HEK293T (cell line): Measurements from ENCODE around the gene DMD.

ENCODE experiments used
- CTCF ChIA-PET: fragments of 350-600 bp; formaldehyde crosslinking; extraction: SDS; loops from one replicate; lab custom pipeline; 2021; ENCODE audit warnings: antibody characterized with exemption, inconsistent platforms; lab: Yijun Ruan, JAX
- POLR2A ChIA-PET: fragments of 350-600 bp; formaldehyde crosslinking; extraction: SDS; loops from one replicate; lab custom pipeline; 2020; ENCODE audit warnings: antibody characterized with exemption, inconsistent platforms; lab: Yijun Ruan, JAX
- DNase-seq: peaks from one replicate; pipeline ENCODE4 v3.0.0; 2012; ENCODE audit warnings: mixed read lengths; ENCODE audit errors: extremely low spot score
- ARNT ChIP-seq: fragments of 450-650 bp; IDR thresholded peaks from 2 replicates; pipeline ENCODE4 v1.6.1; 2017; ENCODE audit warnings: mild to moderate bottlenecking
- BHLHE40 ChIP-seq: fragments of 450-650 bp; IDR thresholded peaks from 2 replicates; pipeline ENCODE4 v1.6.1; 2016; ENCODE audit warnings: mild to moderate bottlenecking, moderate library complexity, borderline replicate concordance
- CTBP1 ChIP-seq: fragments of 450-650 bp; IDR thresholded peaks from 2 replicates; pipeline ENCODE4 v1.6.1; 2016; ENCODE audit warnings: borderline replicate concordance
- ELF4 ChIP-seq: fragments of 450-650 bp; IDR thresholded peaks from 2 replicates; pipeline ENCODE4 v1.6.1; 2017; ENCODE audit warnings: antibody characterized with exemption
- FOXA1 ChIP-seq: fragments of 450-650 bp; IDR thresholded peaks from 2 replicates; pipeline ENCODE4 v1.6.1; 2016; ENCODE audit warnings: mild to moderate bottlenecking
- FOXK2 ChIP-seq: fragments of 450-650 bp; IDR thresholded peaks from 2 replicates; pipeline ENCODE4 v1.6.1; 2016; ENCODE audit warnings: mild to moderate bottlenecking
- FOXM1 ChIP-seq: fragments of 450-650 bp; IDR thresholded peaks from 2 replicates; pipeline ENCODE4 v1.6.1; 2017; ENCODE audit warnings: mild to moderate bottlenecking, borderline replicate concordance
- HDGF ChIP-seq: fragments of 450-650 bp; IDR thresholded peaks from 2 replicates; pipeline ENCODE4 v1.6.1; 2017; ENCODE audit warnings: antibody characterized with exemption, borderline replicate concordance
- L3MBTL2 ChIP-seq: fragments of 450-650 bp; conservative IDR thresholded peaks from 2 replicates; pipeline ENCODE4 v1.6.1; 2016; ENCODE audit warnings: mild to moderate bottlenecking
- LEF1 ChIP-seq: fragments of 450-650 bp; IDR thresholded peaks from 2 replicates; pipeline ENCODE4 v1.6.1; 2017; ENCODE audit warnings: mild to moderate bottlenecking, borderline replicate concordance
- NFRKB ChIP-seq: fragments of 450-650 bp; IDR thresholded peaks from 2 replicates; pipeline ENCODE4 v1.6.1; 2016; ENCODE audit warnings: mild to moderate bottlenecking, moderate library complexity
- SP1 ChIP-seq: fragments of 450-650 bp; IDR thresholded peaks from 2 replicates; pipeline ENCODE4 v1.6.1; 2017
- SUZ12 ChIP-seq: fragments of 450-650 bp; IDR thresholded peaks from 2 replicates; pipeline ENCODE4 v1.6.1; 2016; ENCODE audit warnings: mild to moderate bottlenecking
- TARDBP ChIP-seq: fragments of 450-650 bp; IDR thresholded peaks from 2 replicates; pipeline ENCODE4 v1.6.1; 2016
- ZNF384 ChIP-seq: fragments of 450-650 bp; IDR thresholded peaks from 2 replicates; pipeline ENCODE4 v1.6.1; 2016
- TF ChIP-seq, protein P1 (sequence below): fragments of 450-650 bp; IDR thresholded peaks from 2 replicates; pipeline ENCODE4 v1.6.1; 2016

Gene DMD

DNA sequence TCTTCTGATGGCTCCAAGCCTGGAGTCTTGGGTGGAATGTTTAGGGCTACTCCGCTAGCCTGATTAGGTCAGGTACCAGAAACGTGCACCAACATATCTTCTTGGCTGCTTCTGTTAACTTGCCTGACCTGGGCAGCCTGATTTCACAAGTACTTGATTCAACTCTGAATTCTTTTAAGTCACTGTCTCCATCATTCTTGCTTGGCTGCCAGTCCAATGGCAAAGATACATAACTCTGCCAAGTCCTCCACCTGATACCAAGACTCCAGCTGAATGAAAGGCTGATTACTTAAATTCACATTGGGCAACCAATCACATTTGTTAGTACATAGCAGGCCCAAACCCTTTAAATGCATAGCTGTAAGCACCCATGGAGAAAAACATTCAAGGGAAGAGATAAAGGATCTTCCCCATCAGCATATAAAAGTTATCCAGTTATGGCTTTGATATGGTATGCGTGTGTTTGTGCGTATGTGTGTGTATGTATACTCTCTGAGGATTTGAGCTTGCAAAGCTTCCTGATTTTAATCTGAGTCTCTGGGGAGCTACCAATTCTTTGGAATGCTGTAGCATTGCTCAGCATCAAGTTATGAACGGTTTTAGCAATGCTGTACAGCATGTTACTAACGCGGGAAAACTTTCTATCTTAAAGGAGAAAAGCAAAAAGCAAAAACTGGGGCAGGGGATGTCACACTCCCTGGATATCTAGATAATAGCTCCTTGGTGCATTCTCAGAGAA, 917.2 kb downstream of the DMD start:
- CTCF ChIA-PET, result no interaction called here
- DNase-seq, result no peak
- POLR2A ChIA-PET, result no interaction called here
- TF ChIP-seq FOXK2 (no peak), TARDBP (no peak), SP1 (no peak)
- TF ChIP-seq, protein P1, sequence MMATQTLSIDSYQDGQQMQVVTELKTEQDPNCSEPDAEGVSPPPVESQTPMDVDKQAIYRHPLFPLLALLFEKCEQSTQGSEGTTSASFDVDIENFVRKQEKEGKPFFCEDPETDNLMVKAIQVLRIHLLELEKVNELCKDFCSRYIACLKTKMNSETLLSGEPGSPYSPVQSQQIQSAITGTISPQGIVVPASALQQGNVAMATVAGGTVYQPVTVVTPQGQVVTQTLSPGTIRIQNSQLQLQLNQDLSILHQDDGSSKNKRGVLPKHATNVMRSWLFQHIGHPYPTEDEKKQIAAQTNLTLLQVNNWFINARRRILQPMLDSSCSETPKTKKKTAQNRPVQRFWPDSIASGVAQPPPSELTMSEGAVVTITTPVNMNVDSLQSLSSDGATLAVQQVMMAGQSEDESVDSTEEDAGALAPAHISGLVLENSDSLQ, result no peak

GRCh38 chrX:32289356-32289755, 922.0 kb downstream of the DMD start:
- TF ChIP-seq NFRKB (no peak), LEF1 (no peak), L3MBTL2 (no peak)
- TF ChIP-seq, protein P1, result no peak
- DNase-seq, result no peak
- ChIA-PET POLR2A (no interaction called here), CTCF (interaction anchor here (0.6 kb wide), 1 partner anchor 43 kb away, joined by 3 read pairs; no protein-coding TSS in a partner anchor)

DNA sequence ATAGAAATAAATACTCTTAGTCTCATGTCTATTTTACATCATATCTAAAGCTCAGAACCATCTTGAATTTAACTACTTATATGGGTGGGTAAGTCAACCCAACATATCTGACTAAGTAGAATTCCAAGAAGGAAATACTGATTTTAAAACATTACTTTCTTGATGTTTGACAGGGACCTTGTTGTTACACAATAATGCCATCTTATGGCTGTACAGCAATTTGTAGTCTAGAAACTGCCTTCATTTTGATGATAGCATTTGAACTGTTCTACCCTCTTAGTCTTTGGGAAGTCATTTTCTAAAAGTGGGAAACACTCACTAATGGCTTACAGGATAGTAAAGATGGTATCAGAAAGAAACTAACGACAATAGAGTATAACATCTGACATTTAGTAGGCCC, 929.5 kb downstream of the DMD start:
- ChIA-PET CTCF (no interaction called here), POLR2A (no interaction called here)
- DNase-seq, result no peak
- TF ChIP-seq ZNF384 (no peak), FOXA1 (no peak), BHLHE40 (no peak), L3MBTL2 (no peak)

DNA sequence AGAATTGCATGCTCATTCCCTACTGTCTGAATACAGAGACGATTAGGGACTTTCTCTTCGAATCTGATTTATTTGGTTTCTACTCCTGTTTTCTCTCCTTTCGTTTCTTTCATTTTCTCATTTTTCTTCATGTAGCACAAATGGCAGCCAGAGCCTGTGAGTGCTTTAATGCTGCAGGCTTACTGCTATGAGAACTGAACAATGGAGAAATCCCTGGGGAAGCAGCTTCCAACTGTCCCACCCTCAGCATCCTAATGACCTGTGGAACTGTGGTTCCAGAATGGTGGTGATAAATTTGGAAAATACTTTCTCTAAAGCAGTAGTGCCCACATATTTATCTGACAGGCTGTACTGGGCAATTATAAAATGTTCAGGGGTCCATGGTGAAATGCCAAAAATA, 930.4 kb downstream of the DMD start:
- ChIA-PET CTCF (no interaction called here), POLR2A (no interaction called here)
- DNase-seq, result no peak
- no peak for TF ChIP-seq TARDBP
- TF ChIP-seq BHLHE40, result no peak
- TF ChIP-seq SP1, result no peak
- no peak for TF ChIP-seq HDGF
- TF ChIP-seq CTBP1, result no peak

GRCh38 chrX:32280489-32280888, 930.9 kb downstream of the DMD start:
- DNase-seq, result no peak
- ChIA-PET POLR2A (no interaction called here), CTCF (no interaction called here)
- TF ChIP-seq L3MBTL2, result no peak
- TF ChIP-seq BHLHE40, result no peak
- no peak for TF ChIP-seq HDGF
- TF ChIP-seq, protein P1, result no peak
- no peak for TF ChIP-seq SUZ12
- TF ChIP-seq ARNT, result no peak
- TF ChIP-seq LEF1, result no peak
- no peak for TF ChIP-seq ELF4
- no peak for TF ChIP-seq ZNF384
- TF ChIP-seq FOXK2, result no peak
- no peak for TF ChIP-seq FOXM1
- TF ChIP-seq CTBP1, result no peak
- TF ChIP-seq TARDBP, result no peak
- TF ChIP-seq NFRKB, result no peak
- TF ChIP-seq SP1, result no peak

DNA sequence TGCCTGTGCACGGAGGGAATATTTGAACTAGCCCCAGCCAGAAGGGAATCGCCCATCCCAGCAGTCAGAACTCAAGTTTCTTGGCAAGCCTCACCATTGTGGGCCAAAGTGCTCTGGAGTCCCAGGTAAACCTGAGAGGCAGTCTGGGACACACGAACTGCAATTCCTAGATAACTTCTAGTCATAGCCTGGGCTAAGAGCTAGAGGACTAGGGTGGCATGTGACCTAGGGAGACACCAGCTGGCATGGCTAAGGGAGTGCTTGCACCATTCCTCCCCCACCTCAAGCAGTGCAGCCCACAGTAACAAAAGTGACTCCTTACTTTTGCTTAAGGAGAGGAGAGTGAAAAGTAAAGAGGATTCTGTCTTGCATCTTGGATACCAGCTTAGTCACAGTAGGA, 935.2 kb downstream of the DMD start:
- no peak for DNase-seq
- CTCF ChIA-PET, result no interaction called here
- POLR2A ChIA-PET, result no interaction called here
- TF ChIP-seq HDGF (no peak), FOXA1 (no peak), BHLHE40 (no peak), FOXK2 (no peak), CTBP1 (no peak), TARDBP (no peak), FOXM1 (no peak), NFRKB (no peak), L3MBTL2 (no peak), ARNT (no peak), LEF1 (no peak)
- TF ChIP-seq, protein P1, result no peak

DNA sequence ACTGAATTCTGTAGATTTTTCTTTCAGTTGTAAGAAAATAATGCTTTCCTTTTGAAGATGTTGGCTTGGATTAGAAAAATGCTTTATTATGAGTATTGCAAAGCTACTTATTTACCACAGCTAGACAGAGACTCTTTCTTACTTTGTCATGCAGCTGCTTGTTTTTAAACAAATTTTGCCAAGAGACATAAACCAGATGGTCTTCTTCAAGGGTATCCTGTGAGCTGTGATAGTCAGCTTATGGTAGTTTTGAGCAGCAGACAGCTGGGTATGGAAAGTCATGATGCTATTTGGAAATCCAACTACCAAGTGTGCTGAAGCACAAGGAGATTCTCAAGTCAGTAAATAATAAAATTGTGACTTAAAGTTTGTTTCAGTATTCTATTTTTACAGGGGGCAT, 941.5 kb downstream of the DMD start:
- TF ChIP-seq, protein P1, result no peak
- TF ChIP-seq CTBP1 (no peak), SUZ12 (no peak), SP1 (no peak), ARNT (no peak), LEF1 (no peak), FOXK2 (no peak), HDGF (no peak), FOXA1 (no peak), ZNF384 (no peak), FOXM1 (no peak), BHLHE40 (no peak), L3MBTL2 (no peak), ELF4 (no peak), NFRKB (no peak), TARDBP (no peak)
- DNase-seq, result no peak
- ChIA-PET POLR2A (no interaction called here), CTCF (no interaction called here)
